Heart left ventricle (tissue), 16 donors: ENCODE measurements around the gene IER5. TPM values are rescaled to one million over a fixed set of nuclear protein-coding genes. Genes with fewer than 3 reads are reported as not detected.
"Not testable (repeated sequence)": the region's sequence is repeated elsewhere in the genome, so short reads cannot be mapped to it uniquely, and the experiment has no call there.

Experiments
- ATAC-seq, 4 donors: fragments of 200-7000 bp; cut with Tn5 transposase; one replicate each; pipeline ENCODE4 v1.9.1; 2020 to 2022; ENCODE audit warnings: moderate library complexity in 4 of 4, mild to moderate bottlenecking in 3 of 4, moderate number of reproducible peaks in 1 of 4
- DNase-seq, 5 donors: peaks; one replicate each; pipeline ENCODE4 v3.0.0-alpha.2; 2020
- H3K27ac ChIP-seq, 12 donors: fragments of 200-600 bp; sonication (generic) in 4 of 12; one replicate each; pipeline versions ENCODE4 v1.5.0 to v1.8.0; 2016 to 2022; ENCODE audit warnings: mild to moderate bottlenecking in 2 of 12
- H3K27me3 ChIP-seq, 9 donors: fragments of 200-600 bp; sonication (generic) in 2 of 9; one replicate each; pipeline versions ENCODE4 v1.5.1 to v1.8.0; 2016 to 2022; ENCODE audit warnings: mild to moderate bottlenecking in 3 of 9
- H3K36me3 ChIP-seq, 9 donors: fragments of 200-600 bp; sonication (generic) in 2 of 9; one replicate each; pipeline versions ENCODE4 v1.5.0 to v1.8.0; 2018 to 2022; ENCODE audit warnings: mild to moderate bottlenecking in 2 of 9
- H3K4me1 ChIP-seq, 12 donors: fragments of 200-600 bp; sonication (generic) in 4 of 12; one replicate each; pipeline versions ENCODE4 v1.5.0 to v1.8.0; 2016 to 2022; ENCODE audit warnings: mild to moderate bottlenecking in 3 of 12
- H3K4me3 ChIP-seq, 12 donors: fragments of 200-600 bp; sonication (generic) in 4 of 12; one replicate each; pipeline versions ENCODE4 v1.5.0 to v1.8.0; 2017 to 2022; ENCODE audit warnings: mild to moderate bottlenecking in 9 of 12, moderate library complexity in 4 of 12
- H3K9me3 ChIP-seq, 12 donors: fragments of 200-600 bp; sonication (generic) in 4 of 12; one replicate each; pipeline versions ENCODE4 v1.5.0 to v1.8.0; 2016 to 2022; ENCODE audit warnings: mild to moderate bottlenecking in 1 of 12
- POLR2A ChIP-seq, 2 donors: fragments of 450-650 bp; IDR thresholded peaks; one replicate each; pipeline ENCODE4 v1.6.1; 2017; ENCODE audit warnings: antibody characterized with exemption in 2 of 2, mild to moderate bottlenecking in 2 of 2, moderate library complexity in 2 of 2
- WGBS, 4 donors: extraction: QIAGEN DNeasy Blood & Tissue Kit in 2 of 4; methylation state at CpG; one replicate each; pipeline versions ENCODE4 v1.1.5 to v1.1.7; 2013 to 2018; 5-methylcytosine and 5-hydroxymethylcytosine counted together
- intact Hi-C, 10 donors: fragments of 100-400 bp; cut with DNase I; formaldehyde crosslinking; loops; one replicate each; pipeline versions ENCODE4 v1.11.1 to v1.14.2; 2022
- polyA plus RNA-seq, 2 donors: library from polyadenylated mRNA; stranded (reverse); fragments of 200-250 nt; gene quantifications; one replicate each; pipeline ENCODE4 v1.2.3, GENCODE V29; 2013
- total RNA-seq, 9 donors: library from RNA; depleted of rRNA in 2 of 9; stranded (reverse); fragments of >200 nt in 2 of 9; fragmentation: NEBNext Ultra II Directional in 3 of 9; extraction: Animal tissue kit (Norgen Biotek cat#: 25700) in 3 of 9; gene quantifications; one replicate each; pipeline versions ENCODE4 v1.1.0 to v1.2.4, GENCODE V29; 2016 to 2023
- TF ChIP-seq, protein P1 (sequence below), 12 donors: fragments of 200-600 bp; sonication (generic) in 4 of 12; IDR thresholded peaks; one replicate each; pipeline versions ENCODE4 v1.5.0 to v1.8.0; 2018 to 2022; ENCODE audit warnings: antibody characterized with exemption in 12 of 12, mild to moderate bottlenecking in 5 of 12
- donor health status: ischemic (EF 13 %, LVEDD 7.1; RV severe dilation, severe dysfunction).
- donor health status: healthy with polysubstance abuse.
- donor health status: DM: no; HTN: yes; CAD: no.
- donor health status: DM: no; HTN: no; CAD: no.
- donor health status: ischemic (EF 25% LVEDD 6.9; RV normal size, moderate dysfunction).
- donor health status: ischemic (EF 25% LVEDD 5.7; RV mildly dilated, moderate dysfunction).
- donor health status: healthy.
- donor health status: DM: yes; HTN: yes; CAD: no.
- donor health status: ischemic (EF 35%, LVEDD 5.7; RV mildly dilated, moderate dysfunction).
- donor health status: nonischemic (EF 11% LVEDD 7.7; RV severe dilation, severe dysfunction).
- donor health status: DM: yes; HTN: yes; CAD: no.
- donor health status: PGD.
- donor health status: ischemic (EF 29% LVEDD 5.4; RV normal size, mild dysfunction).
- donor health status: nonischemic (EF 23%, LVEDD 6.1; RV moderate dilation, normal function).

Gene IER5
- total and polyA plus RNA-seq, 11 donors: 12.8 to 23.4 (median 18.5) TPM

GRCh38 chr1:181056560-181056959 is 31.9 kb upstream of the IER5 start:
- no peaks in the 10 kb centered on the region for H3K27me3 ChIP-seq
- H3K9me3 ChIP-seq: peaks cover 0 to 10% (median 0%) of the 10 kb centered on the region in 12 donors
- H3K36me3 ChIP-seq: peaks cover 0 to 26% (median 0%) of the 10 kb centered on the region in 9 donors
- ATAC-seq: no peak
- TF ChIP-seq POLR2A (IDR thresholded peaks at IDR 0.05): no peak
- TF ChIP-seq, protein P1, sequence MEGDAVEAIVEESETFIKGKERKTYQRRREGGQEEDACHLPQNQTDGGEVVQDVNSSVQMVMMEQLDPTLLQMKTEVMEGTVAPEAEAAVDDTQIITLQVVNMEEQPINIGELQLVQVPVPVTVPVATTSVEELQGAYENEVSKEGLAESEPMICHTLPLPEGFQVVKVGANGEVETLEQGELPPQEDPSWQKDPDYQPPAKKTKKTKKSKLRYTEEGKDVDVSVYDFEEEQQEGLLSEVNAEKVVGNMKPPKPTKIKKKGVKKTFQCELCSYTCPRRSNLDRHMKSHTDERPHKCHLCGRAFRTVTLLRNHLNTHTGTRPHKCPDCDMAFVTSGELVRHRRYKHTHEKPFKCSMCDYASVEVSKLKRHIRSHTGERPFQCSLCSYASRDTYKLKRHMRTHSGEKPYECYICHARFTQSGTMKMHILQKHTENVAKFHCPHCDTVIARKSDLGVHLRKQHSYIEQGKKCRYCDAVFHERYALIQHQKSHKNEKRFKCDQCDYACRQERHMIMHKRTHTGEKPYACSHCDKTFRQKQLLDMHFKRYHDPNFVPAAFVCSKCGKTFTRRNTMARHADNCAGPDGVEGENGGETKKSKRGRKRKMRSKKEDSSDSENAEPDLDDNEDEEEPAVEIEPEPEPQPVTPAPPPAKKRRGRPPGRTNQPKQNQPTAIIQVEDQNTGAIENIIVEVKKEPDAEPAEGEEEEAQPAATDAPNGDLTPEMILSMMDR (IDR thresholded peaks at IDR 0.05): no peak
- no peak overlapping the region for H3K27ac ChIP-seq
- peaks cover 0 to 22% (median 5%) of the 10 kb centered on the region in 12 donors for H3K4me1 ChIP-seq
- 79 to 91% (median 89%) methylated on average over 6 of the region's 6 CpGs for WGBS, 4 donors
- DNase-seq: no peak
- intact Hi-C loops: no loop called here
- no peak overlapping the region for H3K4me3 ChIP-seq

DNA sequence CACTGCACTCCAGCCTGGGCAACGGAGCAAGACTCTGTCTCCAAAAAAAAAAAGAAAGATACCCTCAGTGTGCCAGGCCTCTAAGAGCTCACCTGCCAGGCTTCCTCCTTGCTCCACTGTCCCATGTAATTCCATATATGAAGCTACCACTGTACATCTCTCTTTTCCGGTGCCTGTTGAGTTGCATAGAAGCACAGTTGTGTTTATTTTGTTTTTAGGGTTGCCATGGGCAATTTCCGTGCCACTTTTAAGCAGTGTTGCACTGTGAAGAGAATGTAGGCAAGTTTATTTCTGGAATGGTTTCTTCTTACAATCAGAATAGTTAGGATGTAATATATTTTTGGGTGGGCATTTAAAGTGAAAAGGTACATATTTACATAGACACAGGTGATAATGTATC is 31.4 kb upstream of the IER5 start:
- WGBS, 4 donors: 33 to 36% (median 35%) methylated on average over 3 of the region's 3 CpGs
- Histone ChIP-seq H3K27ac (no peak overlapping the region), H3K36me3 (peaks cover 0 to 21% (median 0%) of the 10 kb centered on the region in 9 donors), H3K9me3 (peaks cover 0 to 10% (median 0%) of the 10 kb centered on the region in 12 donors), H3K27me3 (no peaks in the 10 kb centered on the region), H3K4me1 (peaks cover 0 to 27% (median 5%) of the 10 kb centered on the region in 12 donors), H3K4me3 (no peak overlapping the region)
- ATAC-seq: peak in 3 of 4 donors; percentile 40 to 70 (median 53)
- DNase-seq: no peak
- intact Hi-C loops: no loop called here
- TF ChIP-seq, protein P1 (IDR thresholded peaks at IDR 0.05): no peak

DNA sequence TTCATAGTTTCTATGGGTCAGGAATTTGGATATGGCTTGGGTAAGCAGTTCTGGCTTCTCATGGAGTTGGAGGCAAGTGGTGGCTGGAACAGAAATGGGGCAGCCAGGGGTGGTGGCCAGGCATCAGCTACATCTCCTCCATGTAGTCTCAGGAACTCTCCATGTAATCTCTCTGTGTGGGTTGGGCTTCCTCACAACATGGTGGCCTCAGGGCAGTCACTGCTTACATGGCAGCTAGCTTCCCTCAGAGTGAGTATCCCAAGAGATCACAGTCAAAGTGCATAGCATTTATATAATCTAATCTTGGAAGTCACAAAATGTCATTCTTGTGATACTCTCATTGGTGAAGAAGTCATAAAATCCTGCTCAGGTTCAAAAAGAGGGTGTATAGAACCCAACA is 29.1 kb upstream of the IER5 start:
- H3K4me1 ChIP-seq: peaks cover 0 to 37% (median 6%) of the 10 kb centered on the region in 12 donors
- no peak for TF ChIP-seq POLR2A (IDR thresholded peaks at IDR 0.05)
- TF ChIP-seq, protein P1 (IDR thresholded peaks at IDR 0.05): no peak
- DNase-seq (no peak), ATAC-seq (no peak)
- H3K27me3 ChIP-seq: no peaks in the 10 kb centered on the region
- no peak overlapping the region for H3K4me3 ChIP-seq
- intact Hi-C loops: no loop called here
- H3K9me3 ChIP-seq: peaks cover 0 to 10% (median 0%) of the 10 kb centered on the region in 12 donors
- no peak overlapping the region for H3K27ac ChIP-seq
- peaks cover 0 to 12% (median 0%) of the 10 kb centered on the region in 9 donors for H3K36me3 ChIP-seq

- no peak for DNase-seq
- intact Hi-C loops: no loop called here
- Histone ChIP-seq H3K27me3 (no peaks in the 10 kb centered on the region), H3K9me3 (peaks cover 0 to 10% (median 0%) of the 10 kb centered on the region in 12 donors), H3K4me1 (peaks cover 0 to 37% (median 6%) of the 10 kb centered on the region in 12 donors), H3K4me3 (no peak overlapping the region), H3K36me3 (peaks cover 0 to 11% (median 0%) of the 10 kb centered on the region in 9 donors), H3K27ac (no peak overlapping the region)
- WGBS, 4 donors: 97 to 100% (median 98%) methylated on average over 1 of the region's 1 CpG
- no peak for TF ChIP-seq POLR2A (IDR thresholded peaks at IDR 0.05)
- TF ChIP-seq, protein P1 (IDR thresholded peaks at IDR 0.05): no peak
- ATAC-seq: no peak
Measured at GRCh38 chr1:181060066-181060465, 28.4 kb upstream of the IER5 start.

- intact Hi-C loops, ATAC-seq, H3K36me3 ChIP-seq, DNase-seq, H3K27ac ChIP-seq, H3K4me3 ChIP-seq, H3K27me3 ChIP-seq: not testable (repeated sequence)
- Histone ChIP-seq H3K9me3 (peaks cover 0 to 10% (median 0%) of the 10 kb centered on the region in 12 donors), H3K4me1 (peaks cover 0 to 37% (median 6%) of the 10 kb centered on the region in 12 donors)
- 90 to 98% (median 92%) methylated on average over 3 to 4 of the region's 4 CpGs for WGBS, 4 donors
Measured at GRCh38 chr1:181060947-181061346, 27.6 kb upstream of the IER5 start.
